Measurements from ENCODE around the gene NR2F2.

Gene NR2F2

DNA sequence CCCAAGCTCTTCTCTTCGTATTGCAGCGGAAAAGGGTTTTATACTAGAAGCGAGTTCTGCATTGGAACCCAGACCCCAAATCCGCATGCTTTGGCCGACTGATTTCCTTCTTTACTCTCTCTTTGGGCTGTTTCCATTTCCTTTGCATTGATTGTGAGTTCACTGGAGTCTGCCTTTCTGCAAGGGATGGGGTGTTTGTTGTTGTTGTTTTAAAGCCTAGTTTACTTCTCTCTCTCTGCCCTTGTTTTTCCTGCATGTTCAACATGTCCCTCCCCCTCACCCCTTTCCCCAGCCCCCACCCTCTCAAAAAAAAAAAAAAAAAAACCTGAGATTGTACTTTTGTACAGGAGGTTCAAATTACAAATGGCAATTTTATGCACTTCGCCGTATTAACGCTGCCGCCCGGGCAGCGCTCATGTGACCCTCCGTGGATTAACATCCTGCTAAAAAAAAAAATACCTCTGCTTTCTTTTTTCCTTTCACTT, 2.2 kb downstream of the NR2F2 start:
- DNase-seq, result no peak

DNA sequence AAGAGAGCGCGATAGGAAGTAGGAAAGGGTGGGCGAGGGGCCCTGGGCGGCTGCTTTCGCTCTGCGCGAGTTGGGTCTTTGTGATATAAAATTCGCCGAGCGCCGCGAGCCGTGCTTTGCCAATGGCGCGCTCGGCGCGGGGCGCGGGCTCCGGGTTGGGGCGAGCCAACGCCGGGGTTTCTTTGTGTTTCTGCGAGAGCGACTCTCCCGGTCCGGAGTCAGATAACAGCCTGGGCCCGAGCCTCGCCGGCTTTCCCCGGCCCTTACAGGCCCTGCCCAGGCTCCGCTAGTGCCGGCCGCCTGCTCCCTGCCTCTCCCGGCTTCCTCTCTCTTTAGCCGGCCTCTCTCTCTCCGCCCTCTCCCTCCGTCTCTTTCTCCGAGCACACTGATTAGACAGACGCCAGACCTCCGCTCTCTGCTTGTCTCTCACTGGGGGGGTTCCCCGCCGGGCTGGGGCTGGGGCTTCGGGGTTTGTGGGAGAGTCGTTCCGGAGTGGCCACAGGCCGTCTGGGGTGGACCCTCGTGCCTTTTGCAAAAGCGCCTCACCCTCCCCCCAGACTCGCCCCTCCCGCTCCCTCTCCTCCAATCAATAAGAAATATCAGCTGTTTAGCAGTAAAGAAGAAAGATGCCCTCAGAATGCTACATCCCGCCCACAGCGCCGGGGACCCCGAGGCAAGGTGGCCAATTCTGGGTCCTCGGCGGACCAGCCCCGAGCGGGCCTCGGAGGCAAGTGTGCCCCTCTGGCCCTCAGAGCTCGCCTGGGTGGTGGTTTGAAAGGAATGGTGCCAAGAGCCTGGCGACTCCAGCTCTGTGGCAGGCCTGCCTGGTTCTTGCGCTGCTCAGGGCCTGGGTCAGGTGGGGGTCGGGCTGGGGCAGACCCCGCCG, 2.9 kb downstream of the NR2F2 start:
- no peak for DNase-seq

DNA sequence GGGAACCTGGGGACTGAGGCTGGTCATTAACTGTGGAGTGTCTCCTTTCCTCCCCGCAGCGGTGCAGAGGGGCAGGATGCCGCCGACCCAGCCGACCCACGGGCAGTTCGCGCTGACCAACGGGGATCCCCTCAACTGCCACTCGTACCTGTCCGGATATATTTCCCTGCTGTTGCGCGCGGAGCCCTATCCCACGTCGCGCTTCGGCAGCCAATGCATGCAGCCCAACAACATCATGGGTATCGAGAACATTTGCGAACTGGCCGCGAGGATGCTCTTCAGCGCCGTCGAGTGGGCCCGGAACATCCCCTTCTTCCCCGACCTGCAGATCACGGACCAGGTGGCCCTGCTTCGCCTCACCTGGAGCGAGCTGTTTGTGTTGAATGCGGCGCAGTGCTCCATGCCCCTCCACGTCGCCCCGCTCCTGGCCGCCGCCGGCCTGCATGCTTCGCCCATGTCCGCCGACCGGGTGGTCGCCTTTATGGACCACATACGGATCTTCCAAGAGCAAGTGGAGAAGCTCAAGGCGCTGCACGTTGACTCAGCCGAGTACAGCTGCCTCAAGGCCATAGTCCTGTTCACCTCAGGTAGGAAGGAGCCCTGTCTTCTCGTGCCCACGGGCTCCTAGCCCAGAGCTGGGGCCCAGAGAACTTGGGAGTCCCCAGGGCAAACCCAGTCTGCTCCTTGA, 3.7 kb downstream of the NR2F2 start:
- DNase-seq, result no peak

- no peak for DNase-seq
These were observed 4.4 kb downstream of the NR2F2 start for GRCh38 chr15:96334705-96335410.

- no peak for DNase-seq
These were observed 5.0 kb downstream of the NR2F2 start for GRCh38 chr15:96335411-96336024.

- DNase-seq, result no peak
These were observed 5.7 kb downstream of the NR2F2 start for GRCh38 chr15:96336108-96336595.

DNA sequence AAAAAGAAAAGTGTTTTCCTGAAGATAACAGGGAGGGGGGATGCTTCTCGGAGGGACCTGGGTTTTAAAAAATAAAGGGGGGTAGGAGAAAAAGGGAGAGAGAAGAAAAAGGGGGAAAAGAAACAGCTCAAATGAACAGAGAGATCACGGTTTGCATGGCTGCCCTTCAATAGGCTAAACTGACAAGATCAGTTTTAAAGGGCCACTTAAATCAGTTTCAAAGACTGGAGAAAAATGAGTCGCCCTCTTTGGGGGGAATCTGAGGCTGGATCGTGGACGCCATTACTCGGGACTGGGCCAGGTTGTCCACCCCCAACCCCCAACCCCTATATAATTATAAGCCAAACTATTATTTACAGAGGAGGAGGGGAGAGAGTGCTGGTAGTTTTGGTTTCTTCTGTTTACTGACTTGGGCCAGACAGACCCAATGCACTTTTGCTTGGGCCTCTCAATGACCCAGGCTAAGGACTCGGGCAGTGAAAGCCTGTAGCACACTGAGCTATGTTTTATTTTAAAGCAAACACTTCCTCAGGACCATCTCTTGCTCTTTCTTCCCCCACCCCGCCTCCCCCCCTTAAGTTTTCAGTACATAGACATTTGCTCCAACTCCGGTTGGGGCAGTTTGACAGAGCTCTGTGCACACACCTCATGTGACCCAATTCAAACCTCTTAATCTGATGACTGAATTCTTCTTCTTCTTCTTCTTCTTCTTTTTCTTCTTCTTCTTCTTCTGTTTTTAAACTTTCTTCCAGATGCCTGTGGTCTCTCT, 6.3 kb downstream of the NR2F2 start:
- no peak for DNase-seq

- DNase-seq, result no peak
These were observed 7.0 kb downstream of the NR2F2 start for GRCh38 chr15:96337365-96338023.

GRCh38 chr15:96338074-96338765, 7.7 kb downstream of the NR2F2 start:
- no peak for DNase-seq

- no peak for DNase-seq
These were observed 8.5 kb downstream of the NR2F2 start for GRCh38 chr15:96338766-96339618.

GRCh38 chr15:96339619-96340347, 9.3 kb downstream of the NR2F2 start:
- DNase-seq, result no peak

DNA sequence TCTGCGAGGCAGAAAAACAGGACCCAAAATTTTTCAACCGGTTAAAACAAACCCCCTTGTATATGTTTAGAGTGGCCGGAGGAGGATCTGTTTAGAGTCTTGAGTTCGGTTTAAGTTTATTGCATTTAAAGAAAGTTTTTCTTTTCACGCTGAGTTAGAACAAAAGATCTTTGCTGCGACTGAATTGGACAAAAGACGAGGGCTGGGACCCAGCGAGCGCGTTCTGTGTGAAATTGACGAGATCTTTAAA, 9.8 kb downstream of the NR2F2 start:
- no peak for DNase-seq

DNA sequence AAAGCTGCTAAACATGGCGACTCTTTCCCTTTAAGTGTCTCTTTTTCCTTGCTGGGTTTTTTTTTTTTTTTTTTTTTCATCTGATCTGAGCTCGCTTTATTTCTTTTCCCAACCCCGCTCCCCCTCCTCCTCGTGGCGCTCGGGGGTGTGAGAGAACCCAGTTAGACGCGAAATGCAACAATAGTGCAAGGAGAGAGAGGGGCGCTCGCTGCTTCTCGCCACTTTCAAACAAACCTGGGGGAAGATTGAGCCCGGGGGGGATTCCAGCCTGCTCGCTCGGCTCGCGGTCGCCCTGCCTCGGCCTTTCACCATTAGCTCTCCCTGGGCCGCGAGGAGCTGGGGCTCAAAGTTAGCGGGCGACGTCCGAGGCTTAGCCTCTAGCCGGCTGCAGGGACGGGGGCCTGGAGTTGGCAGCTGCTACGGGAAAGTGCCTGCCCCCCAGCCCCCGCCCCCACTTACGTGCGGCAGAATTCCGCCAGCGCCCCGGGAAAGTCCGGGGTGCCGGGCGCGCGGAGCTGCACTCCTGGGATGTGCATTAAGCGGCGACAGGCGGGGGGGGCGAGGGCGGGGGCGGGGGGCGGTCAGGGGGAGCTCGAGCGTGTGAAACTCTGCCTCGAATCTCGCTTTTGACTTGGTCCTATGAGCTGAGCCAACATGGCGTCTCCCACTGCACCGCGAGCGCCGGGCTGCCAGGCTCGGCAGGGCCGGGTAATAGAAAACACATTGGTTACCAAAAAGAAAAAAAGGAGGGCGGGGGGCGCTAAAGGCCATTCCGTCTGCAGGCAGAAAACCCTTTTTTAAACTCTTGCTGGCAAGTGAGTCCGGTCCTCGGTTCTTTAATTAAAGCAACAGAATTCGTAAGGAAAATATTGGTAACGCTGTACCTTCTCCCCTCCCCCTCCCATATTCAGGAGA, 10.4 kb downstream of the NR2F2 start:
- DNase-seq, result no peak

- DNase-seq, result no peak
These were observed 11.3 kb downstream of the NR2F2 start for GRCh38 chr15:96341513-96342405.

DNA sequence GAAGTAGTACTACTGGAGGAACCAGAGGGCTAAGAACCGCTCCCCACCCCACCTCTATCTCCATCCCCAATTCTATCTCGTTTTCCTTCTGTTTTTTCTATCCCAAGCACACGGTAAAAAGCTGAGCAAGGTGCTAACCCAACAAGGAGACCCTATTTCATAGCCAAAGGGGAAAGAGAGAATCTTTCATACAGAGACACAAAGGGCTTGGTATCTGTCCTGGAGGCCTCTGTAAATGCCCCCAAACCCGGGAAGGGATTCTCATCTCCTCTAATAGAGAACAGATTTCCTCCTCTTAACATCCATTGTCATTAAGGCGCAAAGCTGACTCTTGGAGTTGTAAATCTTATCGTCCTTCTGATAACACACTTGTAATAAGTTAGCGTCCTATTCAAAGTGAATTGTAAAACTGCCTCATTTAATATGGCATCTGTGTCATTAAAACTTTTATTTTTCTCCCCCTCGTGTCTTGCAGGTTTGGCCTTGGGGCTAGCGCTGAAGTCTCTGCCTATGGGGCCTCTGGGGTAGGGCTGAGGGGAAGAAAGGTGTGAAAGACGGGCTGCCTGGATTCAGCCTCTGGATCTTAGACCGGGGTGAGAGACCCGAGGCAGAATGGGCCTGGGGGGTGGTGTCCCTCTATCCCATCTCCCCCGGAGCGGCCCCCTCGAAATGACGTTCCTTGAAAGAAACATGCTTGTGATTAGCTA, 12.1 kb downstream of the NR2F2 start:
- DNase-seq, result no peak

All from activated gamma-delta T cell (primary cell).